CD14-positive monocyte (primary cell): Measurements from ENCODE around the gene ORAI1. TPM values are rescaled to one million over a fixed set of nuclear protein-coding genes. Genes with fewer than 3 reads are reported as not detected.

Source experiments
- DNase-seq, 3 donors: peaks; one replicate each; pipeline ENCODE4 v3.0.0-alpha.2; 2011 to 2022
- H2AFZ ChIP-seq: 2 replicates; pipeline ENCODE4 v1.6.0; 2012; ENCODE audit warnings: mild to moderate bottlenecking, low read depth, low read length, inconsistent platforms; ENCODE audit not compliant: insufficient read depth, poor library complexity, severe bottlenecking
- H3K27ac ChIP-seq, 2 donors: 1 replicate in 1 of 2; 2 replicates in 1 of 2; pipeline ENCODE4 v1.5.1; 2012 to 2013; ENCODE audit warnings: low read length in 2 of 2, control low read depth in 1 of 2, inconsistent platforms in 1 of 2, low read depth in 1 of 2, mild to moderate bottlenecking in 1 of 2
- H3K27me3 ChIP-seq, 2 donors: one replicate each; pipeline versions ENCODE4 v1.6.0 to v1.6.1; 2011 to 2013; ENCODE audit warnings: low read length in 2 of 2; ENCODE audit not compliant: control insufficient read depth in 2 of 2, insufficient read depth in 2 of 2
- H3K36me3 ChIP-seq, 2 donors: replicated peaks in 1 of 2; 1 replicate in 1 of 2; 2 replicates in 1 of 2; pipeline versions ENCODE4 v1.5.1 to v1.6.1; 2012 to 2013; ENCODE audit warnings: low read length in 2 of 2, control low read depth in 1 of 2, inconsistent platforms in 1 of 2, mild to moderate bottlenecking in 1 of 2; ENCODE audit not compliant: insufficient read depth in 2 of 2, control insufficient read depth in 1 of 2
- H3K4me1 ChIP-seq, 2 donors: 1 replicate in 1 of 2; 2 replicates in 1 of 2; pipeline versions ENCODE4 v1.5.1 to v1.6.1; 2012 to 2013; ENCODE audit warnings: low read length in 2 of 2, control low read depth in 1 of 2, inconsistent platforms in 1 of 2, mild to moderate bottlenecking in 1 of 2, moderate library complexity in 1 of 2; ENCODE audit not compliant: insufficient read depth in 2 of 2, control insufficient read depth in 1 of 2
- H3K4me2 ChIP-seq: replicated peaks from 2 replicates; pipeline ENCODE3; 2012; ENCODE audit warnings: low read length, moderate library complexity, mild to moderate bottlenecking; ENCODE audit not compliant: poor library complexity, severe bottlenecking; ENCODE audit errors: extremely low read depth
- H3K4me3 ChIP-seq, 3 experiments: fragments of 200-600 bp in 1 of 3; sonication (generic) in 1 of 3; replicated peaks in 1 of 3; 1 replicate in 2 of 3; 2 replicates in 1 of 3; pipeline ENCODE4 v1.5.1; 2011 to 2013; ENCODE audit warnings: low read length in 3 of 3, mild to moderate bottlenecking in 3 of 3, control low read depth in 2 of 3, low read depth in 2 of 3, inconsistent platforms in 1 of 3, moderate library complexity in 1 of 3
- H3K79me2 ChIP-seq: 2 replicates; pipeline ENCODE4 v1.6.0; 2012; ENCODE audit warnings: mild to moderate bottlenecking, control low read depth, inconsistent platforms, low read length, moderate library complexity; ENCODE audit not compliant: insufficient read depth
- H3K9ac ChIP-seq: 2 replicates; pipeline ENCODE4 v1.6.0; 2017; ENCODE audit warnings: low read length, mild to moderate bottlenecking; ENCODE audit not compliant: insufficient read depth, poor library complexity, severe bottlenecking
- H3K9me3 ChIP-seq, 2 donors: replicated peaks in 1 of 2; 1 replicate in 1 of 2; 2 replicates in 1 of 2; pipeline versions ENCODE4 v1.5.1 to v1.6.1; 2012 to 2013; ENCODE audit warnings: low read length in 2 of 2, control low read depth in 1 of 2; ENCODE audit not compliant: control insufficient read depth in 1 of 2, insufficient read depth in 1 of 2
- H4K20me1 ChIP-seq: 2 replicates; pipeline ENCODE4 v1.6.0; 2012; ENCODE audit warnings: mild to moderate bottlenecking, low read length, control low read depth, moderate library complexity; ENCODE audit not compliant: insufficient read depth
- H3K27ac Mint-ChIP-seq, 7 donors: one replicate each; pipeline ENCODE4 v1.8.0; 2020; ENCODE audit warnings: mild to moderate bottlenecking in 7 of 7, mixed read lengths in 7 of 7, moderate library complexity in 6 of 7, inconsistent platforms in 2 of 7
- H3K27me3 Mint-ChIP-seq, 3 donors: one replicate each; pipeline ENCODE4 v1.8.0; 2021 to 2022; ENCODE audit warnings: low read depth in 3 of 3, mild to moderate bottlenecking in 3 of 3, mixed read lengths in 3 of 3, moderate library complexity in 3 of 3, inconsistent platforms in 1 of 3
- H3K36me3 Mint-ChIP-seq, 2 donors: one replicate each; pipeline ENCODE4 v1.8.0; 2020; ENCODE audit warnings: mixed read lengths in 2 of 2, inconsistent platforms in 1 of 2, mild to moderate bottlenecking in 1 of 2
- H3K4me1 Mint-ChIP-seq: one replicate; pipeline ENCODE4 v1.8.0; 2020; ENCODE audit warnings: mild to moderate bottlenecking, mixed read lengths
- H3K4me3 Mint-ChIP-seq, 2 donors: one replicate each; pipeline ENCODE4 v1.8.0; 2020; ENCODE audit warnings: mild to moderate bottlenecking in 2 of 2, mixed read lengths in 2 of 2, moderate library complexity in 1 of 2
- H3K9me3 Mint-ChIP-seq, 7 donors: one replicate each; pipeline ENCODE4 v1.8.0; 2020 to 2022; ENCODE audit warnings: mixed read lengths in 7 of 7, mild to moderate bottlenecking in 6 of 7, moderate library complexity in 6 of 7, inconsistent platforms in 2 of 7
- WGBS: methylation state at CpG from one replicate; pipeline ENCODE4 v1.1.5; 2013; ENCODE audit warnings: missing lambda C conversion rate; ENCODE audit not compliant: insufficient coverage; 5-methylcytosine and 5-hydroxymethylcytosine counted together
- intact Hi-C, 2 donors: fragments of 100-400 bp; cut with micrococcal nuclease; formaldehyde crosslinking; loops; one replicate each; pipeline versions ENCODE4 v1.15.0 to v1.15.1; 2023
- polyA plus RNA-seq, 3 donors: library from polyadenylated mRNA; depleted of rRNA in 1 of 3; unstranded in 2 of 3; stranded (reverse) in 1 of 3; fragments of 300-500 nt in 2 of 3; fragments of >200 nt in 1 of 3; fragmentation: Illumina TruSeq in 2 of 3; gene quantifications; 1 replicate in 2 of 3; 2 replicates in 1 of 3; pipeline ENCODE4 v1.2.3, GENCODE V29; 2012 to 2021
- TF ChIP-seq, protein P1 (sequence below): fragments of 200-600 bp; IDR thresholded peaks from one replicate; pipeline ENCODE4 v1.8.0; 2022; ENCODE audit warnings: antibody characterized with exemption, mild to moderate bottlenecking

ORAI1 gene
- polyA plus RNA-seq, 3 donors, result 36.4 to 77.9 (median 54.6) TPM

DNA sequence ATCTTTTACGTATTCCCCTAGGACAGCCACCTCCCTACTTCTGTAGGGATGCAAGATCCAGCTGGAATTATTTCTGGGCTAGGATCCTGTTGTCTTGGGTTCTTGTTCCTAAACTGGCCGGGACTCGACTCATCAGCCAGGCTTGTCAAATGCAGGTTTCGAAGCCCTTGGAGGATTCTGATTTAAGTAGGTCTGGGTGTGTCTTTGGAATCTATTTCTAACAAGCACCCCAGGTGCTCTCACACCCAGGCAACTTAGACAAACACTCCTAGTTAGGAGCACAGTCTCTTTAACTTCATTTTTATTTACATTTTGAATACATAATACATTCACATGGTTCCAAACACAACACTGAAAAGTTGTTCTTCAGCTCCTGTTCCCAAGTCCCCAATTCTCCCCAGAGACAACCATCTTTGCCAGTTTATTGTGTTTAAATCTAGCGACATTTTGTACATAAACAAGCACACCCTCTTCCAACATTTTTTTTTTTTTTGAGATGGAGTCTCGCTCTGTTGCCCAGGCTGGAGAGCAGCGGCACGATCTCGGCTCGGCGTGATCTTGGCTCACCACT is 22.2 kb downstream of the ORAI1 start:
- H3K4me3 ChIP-seq, result no peak overlapping the region
- H3K4me2 ChIP-seq, result no peak overlapping the region
- no peak overlapping the region for H3K27ac ChIP-seq
- H2AFZ ChIP-seq, result no peak overlapping the region
- DNase-seq, result no peak
- intact Hi-C loops, result no loop called here
- H4K20me1 ChIP-seq, result no peaks in the 10 kb centered on the region
- Mint-ChIP-seq H3K36me3 (peaks cover 13 to 42% of the 10 kb centered on the region in 2 donors), H3K9me3 (peaks cover 0 to under 1% (median 0%) of the 10 kb centered on the region in 7 donors), H3K27ac (peak overlapping the region in 3 of 7 donors; percentile 66 to 85 (median 72)), H3K4me3 (no peak overlapping the region), H3K27me3 (no peaks in the 10 kb centered on the region), H3K4me1 (peaks cover 24% of the 10 kb centered on the region)
- no peak overlapping the region for H3K9ac ChIP-seq
- TF ChIP-seq, protein P1, sequence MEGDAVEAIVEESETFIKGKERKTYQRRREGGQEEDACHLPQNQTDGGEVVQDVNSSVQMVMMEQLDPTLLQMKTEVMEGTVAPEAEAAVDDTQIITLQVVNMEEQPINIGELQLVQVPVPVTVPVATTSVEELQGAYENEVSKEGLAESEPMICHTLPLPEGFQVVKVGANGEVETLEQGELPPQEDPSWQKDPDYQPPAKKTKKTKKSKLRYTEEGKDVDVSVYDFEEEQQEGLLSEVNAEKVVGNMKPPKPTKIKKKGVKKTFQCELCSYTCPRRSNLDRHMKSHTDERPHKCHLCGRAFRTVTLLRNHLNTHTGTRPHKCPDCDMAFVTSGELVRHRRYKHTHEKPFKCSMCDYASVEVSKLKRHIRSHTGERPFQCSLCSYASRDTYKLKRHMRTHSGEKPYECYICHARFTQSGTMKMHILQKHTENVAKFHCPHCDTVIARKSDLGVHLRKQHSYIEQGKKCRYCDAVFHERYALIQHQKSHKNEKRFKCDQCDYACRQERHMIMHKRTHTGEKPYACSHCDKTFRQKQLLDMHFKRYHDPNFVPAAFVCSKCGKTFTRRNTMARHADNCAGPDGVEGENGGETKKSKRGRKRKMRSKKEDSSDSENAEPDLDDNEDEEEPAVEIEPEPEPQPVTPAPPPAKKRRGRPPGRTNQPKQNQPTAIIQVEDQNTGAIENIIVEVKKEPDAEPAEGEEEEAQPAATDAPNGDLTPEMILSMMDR, result no peak
- H3K27me3 ChIP-seq, result no peaks in the 10 kb centered on the region
- H3K4me1 ChIP-seq, result peaks cover 24 to 32% of the 10 kb centered on the region in 2 donors
- no peaks in the 10 kb centered on the region for H3K79me2 ChIP-seq
- no peaks in the 10 kb centered on the region for H3K9me3 ChIP-seq
- no CpG with 5 or more reads among the region's 11 CpGs for WGBS
- H3K36me3 ChIP-seq, result peaks cover 0 to 4% of the 10 kb centered on the region in 2 donors

DNA sequence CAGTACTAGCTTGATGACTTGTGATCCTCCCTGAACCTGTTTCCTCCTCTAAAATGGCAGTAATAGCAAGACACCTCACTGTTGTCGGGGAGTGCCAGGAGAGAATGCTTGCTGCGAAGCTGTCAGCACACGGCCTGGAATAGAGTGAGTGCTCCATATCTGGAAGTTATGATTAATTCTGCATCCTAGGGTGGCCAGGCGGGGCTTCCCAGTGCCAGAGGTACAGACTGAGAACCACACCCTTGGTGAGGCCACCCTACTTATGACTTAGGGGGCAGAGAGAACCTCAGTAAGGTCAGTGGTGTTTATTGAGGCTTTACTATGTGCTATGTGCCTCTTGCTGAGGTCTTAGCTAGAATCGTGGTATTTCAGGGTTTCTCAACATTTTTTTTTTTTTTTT is 23.0 kb downstream of the ORAI1 start:
- intact Hi-C loops, result no loop called here
- Histone ChIP-seq H3K4me3 (peak overlapping the region in 1 of 3 experiments; percentile 38), H3K9ac (no peak overlapping the region), H3K4me1 (peaks cover 24 to 37% of the 10 kb centered on the region in 2 donors), H3K4me2 (peak overlapping the region; percentile 43), H3K9me3 (no peaks in the 10 kb centered on the region), H3K27ac (peak overlapping the region in 1 of 2 donors; percentile 20), H4K20me1 (no peaks in the 10 kb centered on the region), H2AFZ (no peak overlapping the region), H3K36me3 (no peaks in the 10 kb centered on the region), H3K79me2 (no peaks in the 10 kb centered on the region), H3K27me3 (no peaks in the 10 kb centered on the region)
- peak overlapping the region; percentile 66 to 90 (median 85) for H3K27ac Mint-ChIP-seq
- H3K4me3 Mint-ChIP-seq, result peak overlapping the region; percentile 24 to 62
- DNase-seq, result peak in 2 of 3 donors; percentile 28 to 61
- H3K27me3 Mint-ChIP-seq, result no peaks in the 10 kb centered on the region
- peaks cover 13 to 37% of the 10 kb centered on the region in 2 donors for H3K36me3 Mint-ChIP-seq
- TF ChIP-seq, protein P1, result no peak
- WGBS, result 0% methylated on average over 1 of the region's 5 CpGs
- H3K4me1 Mint-ChIP-seq, result peaks cover 32% of the 10 kb centered on the region
- peaks cover 0 to 5% (median 0%) of the 10 kb centered on the region in 7 donors for H3K9me3 Mint-ChIP-seq
